Esophagus mucosa (tissue), 1 donor: Measurements from ENCODE around the gene TNFAIP1. TPM values are rescaled to one million over a fixed set of nuclear protein-coding genes. Genes with fewer than 3 reads are reported as not detected.
A peak's percentile ranks its signal among the peaks of the same experiment; 100 is the strongest.

Experiments used
- ATAC-seq: fragments of 200-7000 bp; cut with Tn5 transposase; one replicate; pipeline ENCODE4 v1.9.1; 2020
- total RNA-seq: library from RNA; stranded (reverse); gene quantifications from one replicate; pipeline ENCODE4 v1.2.4, GENCODE V29; 2023
- donor health status: DM: yes; HTN: yes; CAD: no.

Gene TNFAIP1
- total RNA-seq, 1 donor from 2014 or later, result 55.8 TPM

DNA sequence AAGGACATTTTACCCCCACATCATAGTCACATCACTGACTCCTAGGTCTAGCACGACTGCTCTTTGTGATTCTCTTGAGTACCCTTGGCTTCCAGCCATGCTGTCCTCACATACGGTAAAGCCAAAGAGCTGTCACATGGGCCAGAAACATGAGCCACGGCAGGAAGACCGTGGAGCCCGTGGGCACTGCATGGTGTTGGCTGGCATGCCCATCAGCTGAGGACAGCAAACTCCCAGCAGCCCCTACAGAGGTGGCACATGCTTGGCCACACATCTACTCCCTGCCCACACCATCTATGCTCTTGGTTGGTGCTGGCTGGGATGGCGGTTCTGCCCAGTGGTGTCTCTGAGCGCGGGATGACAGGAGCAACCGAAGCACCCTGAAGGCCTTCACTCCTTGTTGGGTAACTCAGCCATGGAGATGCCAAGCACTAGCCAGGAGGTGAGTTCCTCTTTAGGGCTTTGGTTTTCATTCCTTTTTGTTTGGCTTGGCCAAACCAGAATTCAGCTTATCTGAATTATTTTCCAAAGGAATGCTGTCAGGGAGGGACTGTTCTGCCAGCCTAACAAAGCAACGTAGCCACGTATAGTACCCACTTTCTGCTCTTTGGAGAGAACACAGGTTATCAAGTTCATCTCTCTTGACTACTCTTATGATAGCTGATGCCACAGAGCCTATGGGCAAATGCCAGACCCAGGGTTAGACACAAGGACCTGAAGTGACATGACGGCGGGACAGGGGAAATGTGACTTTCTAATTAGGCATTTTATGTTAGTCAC, 10.0 kb downstream of the TNFAIP1 start:
- ATAC-seq, result no peak

DNA sequence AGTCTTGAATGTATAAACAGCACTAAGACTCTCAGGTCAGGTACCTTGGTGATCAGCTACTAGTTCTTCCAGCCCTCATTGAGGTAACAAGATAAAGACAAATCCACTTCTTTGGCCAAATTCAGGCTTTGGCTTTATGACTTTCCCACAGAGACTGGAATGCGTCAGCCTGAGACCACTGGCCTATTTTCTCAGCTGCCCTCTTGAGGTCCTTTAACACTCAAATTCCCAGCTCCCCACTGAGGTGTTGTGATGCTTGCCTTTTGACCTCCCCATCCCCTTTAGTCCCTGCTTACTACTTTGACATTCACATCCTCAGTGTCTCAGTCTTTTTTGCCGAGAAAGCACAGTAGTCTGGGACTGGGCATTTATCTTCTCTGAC, 10.6 kb downstream of the TNFAIP1 start:
- ATAC-seq, result no peak

DNA sequence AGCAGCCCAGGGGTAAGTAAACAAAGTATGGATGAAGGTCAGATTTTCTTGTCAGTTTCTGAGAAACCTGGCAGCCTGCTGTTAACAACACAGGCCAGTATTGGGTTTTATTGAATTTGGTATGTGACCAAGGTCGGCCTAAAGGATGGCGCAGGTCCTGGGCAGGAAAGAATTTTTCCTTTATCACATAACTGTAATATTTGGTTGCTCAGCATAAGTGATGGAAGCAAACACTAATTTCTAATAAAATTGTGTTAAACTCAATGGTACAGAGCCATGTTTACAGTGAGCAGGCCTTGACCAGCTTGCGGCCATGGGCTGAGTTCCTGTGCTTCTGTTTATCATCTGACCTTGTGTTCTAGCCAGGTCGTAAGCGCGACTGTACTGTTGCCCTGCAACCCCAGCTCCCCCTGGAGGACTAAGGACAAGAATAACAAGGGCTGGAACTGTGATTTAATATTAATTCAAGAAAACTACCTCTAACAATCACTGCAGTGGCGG, 11.2 kb downstream of the TNFAIP1 start:
- ATAC-seq, result no peak

DNA sequence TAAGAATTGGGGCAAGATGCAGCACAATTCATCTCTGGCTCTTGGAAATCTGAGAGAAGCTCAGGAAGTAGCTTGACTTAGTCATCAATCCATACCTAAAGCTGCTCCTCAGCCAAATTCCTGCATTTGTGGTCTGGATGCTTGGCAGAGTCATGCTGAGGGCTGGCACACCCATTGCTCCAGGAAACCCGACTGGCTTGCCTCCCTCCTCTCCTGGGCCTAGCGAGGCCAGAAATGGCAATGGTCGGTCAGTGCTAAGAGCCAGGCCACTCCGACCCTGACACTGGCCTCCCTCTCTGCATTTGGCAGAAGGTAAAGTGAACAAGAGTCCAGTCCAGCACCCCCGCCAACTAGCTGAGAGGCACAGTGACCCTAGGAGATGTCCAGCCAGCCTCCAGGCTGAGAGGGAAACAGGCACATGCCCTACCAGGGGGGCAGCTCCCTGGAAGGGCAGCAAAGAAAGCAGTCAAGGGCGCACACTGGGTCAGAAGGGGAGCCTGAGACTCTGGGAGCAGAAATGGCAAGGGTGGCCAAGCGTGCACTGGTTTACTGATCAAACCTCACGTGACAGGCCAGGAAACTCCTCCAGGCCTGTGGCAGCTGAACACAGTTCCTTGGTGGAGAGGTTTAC, 11.8 kb downstream of the TNFAIP1 start:
- ATAC-seq, result peak; percentile 56

DNA sequence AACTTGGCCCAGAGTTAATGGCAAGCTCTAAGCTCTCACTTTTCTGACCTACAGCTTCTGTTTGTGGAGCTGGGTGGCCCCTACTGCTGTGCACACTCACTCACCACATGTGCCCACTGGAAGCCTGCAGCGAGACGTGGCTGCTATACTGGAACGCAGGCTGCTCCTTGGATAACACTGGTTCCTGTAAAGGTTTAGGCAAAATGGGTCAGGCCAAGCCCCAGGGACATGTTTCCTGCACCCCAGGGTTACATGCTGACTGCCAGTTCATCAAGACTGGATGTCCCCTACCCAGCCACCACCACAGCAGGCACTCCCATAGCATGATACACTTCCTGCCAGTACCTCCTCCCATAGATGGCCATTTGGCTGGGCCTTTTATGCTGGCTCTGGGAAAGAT, 13.4 kb downstream of the TNFAIP1 start:
- no peak for ATAC-seq

DNA sequence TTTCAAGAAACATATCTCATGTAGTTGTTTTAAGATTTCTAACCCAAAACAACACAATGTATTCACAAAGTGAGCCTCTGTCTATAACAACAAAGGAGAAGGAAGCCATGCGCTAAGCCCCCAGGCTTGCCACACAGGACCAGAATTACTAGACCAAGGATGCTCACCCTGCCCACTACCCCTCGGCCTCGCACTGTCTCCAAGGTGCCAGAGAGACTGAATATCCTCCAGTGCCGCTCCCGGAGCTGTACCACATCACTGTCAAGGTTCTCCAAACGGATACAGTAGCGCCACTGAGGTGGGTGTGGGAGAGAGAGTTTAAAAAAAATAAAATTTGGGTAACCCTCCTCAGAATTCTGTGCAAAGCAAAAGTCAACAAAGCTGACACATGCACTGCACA, 14.7 kb downstream of the TNFAIP1 start:
- ATAC-seq, result no peak

DNA sequence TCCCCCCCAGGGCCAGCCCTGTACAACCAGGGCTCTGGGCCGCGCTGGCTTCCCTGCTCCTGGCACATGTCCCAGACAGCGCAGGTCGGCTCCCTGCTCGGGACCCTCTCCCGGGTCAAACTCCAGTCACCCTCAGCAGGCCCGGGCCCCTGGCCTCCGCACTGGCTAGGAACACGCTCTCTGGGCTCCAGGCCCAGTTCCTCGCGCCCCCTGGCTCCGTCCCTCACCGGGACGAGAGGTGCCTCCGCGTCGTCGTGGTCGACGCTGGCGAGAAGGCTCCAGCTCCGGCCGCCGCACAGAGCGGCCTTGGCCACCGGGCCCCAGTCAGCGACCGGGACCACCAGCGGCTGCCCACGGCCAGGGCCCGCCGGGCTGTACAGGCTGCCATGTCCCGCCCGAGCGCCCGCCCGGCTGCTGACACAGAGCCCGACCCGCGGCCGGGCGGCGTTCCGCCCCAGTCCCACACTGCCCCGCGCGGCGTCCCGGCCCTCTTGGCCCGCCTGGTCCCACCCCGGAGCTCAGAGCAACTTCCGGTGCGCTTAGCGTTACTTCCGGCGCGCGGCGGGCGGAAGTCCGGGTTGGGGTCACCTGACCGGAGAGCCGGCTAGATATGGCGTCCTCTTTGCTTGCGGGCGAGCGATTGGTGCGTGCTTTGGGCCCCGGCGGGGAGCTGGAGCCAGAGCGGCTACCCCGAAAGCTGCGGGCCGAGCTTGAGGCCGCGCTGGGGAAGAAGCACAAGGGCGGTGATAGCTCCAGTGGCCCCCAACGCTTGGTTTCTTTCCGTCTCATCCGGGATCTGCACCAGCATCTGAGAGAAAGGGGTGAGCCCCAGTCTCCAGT, 21.7 kb downstream of the TNFAIP1 start, which contains the start of gene POLDIP2:
TSS of gene POLDIP2 (minus strand) at position 467 of the 840 bp plus-strand sequence. CDS start at position 388, 79 bp downstream.
- peak; percentile 99 for ATAC-seq

DNA sequence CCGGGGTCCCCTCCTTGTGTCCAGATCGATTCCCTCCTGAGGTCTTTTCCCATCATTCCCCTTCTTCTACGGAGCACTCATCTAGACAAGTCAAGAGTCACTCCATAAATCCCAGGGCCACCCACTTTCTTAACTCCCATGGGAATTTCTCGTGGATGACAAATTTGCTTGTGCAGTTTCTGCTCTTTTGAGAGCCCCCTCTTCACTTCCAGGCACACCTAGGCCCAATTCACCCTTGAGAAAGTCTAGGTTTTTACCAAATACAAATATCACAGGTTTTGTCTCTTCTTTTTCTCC, 22.3 kb downstream of the TNFAIP1 start:
- ATAC-seq, result no peak

DNA sequence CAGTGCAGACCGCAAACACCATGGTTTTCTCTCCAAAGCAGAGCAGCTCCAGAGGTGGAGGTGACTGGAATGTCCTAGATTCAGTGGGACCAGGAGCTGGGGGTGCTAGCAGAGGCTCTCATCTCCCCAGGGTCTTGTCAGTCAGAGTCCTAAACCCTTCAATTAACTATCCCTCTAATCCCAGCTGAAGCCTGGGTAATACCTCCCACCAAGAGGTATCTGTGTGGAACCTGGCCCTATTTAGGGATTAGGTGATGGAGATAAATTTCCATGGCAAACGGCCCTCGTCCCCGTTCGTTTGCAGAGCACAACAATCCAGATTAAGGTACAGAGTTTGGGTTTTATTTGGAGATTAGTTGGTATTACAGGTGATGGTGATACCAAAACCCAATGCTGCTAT, 27.6 kb downstream of the TNFAIP1 start:
- no peak for ATAC-seq

DNA sequence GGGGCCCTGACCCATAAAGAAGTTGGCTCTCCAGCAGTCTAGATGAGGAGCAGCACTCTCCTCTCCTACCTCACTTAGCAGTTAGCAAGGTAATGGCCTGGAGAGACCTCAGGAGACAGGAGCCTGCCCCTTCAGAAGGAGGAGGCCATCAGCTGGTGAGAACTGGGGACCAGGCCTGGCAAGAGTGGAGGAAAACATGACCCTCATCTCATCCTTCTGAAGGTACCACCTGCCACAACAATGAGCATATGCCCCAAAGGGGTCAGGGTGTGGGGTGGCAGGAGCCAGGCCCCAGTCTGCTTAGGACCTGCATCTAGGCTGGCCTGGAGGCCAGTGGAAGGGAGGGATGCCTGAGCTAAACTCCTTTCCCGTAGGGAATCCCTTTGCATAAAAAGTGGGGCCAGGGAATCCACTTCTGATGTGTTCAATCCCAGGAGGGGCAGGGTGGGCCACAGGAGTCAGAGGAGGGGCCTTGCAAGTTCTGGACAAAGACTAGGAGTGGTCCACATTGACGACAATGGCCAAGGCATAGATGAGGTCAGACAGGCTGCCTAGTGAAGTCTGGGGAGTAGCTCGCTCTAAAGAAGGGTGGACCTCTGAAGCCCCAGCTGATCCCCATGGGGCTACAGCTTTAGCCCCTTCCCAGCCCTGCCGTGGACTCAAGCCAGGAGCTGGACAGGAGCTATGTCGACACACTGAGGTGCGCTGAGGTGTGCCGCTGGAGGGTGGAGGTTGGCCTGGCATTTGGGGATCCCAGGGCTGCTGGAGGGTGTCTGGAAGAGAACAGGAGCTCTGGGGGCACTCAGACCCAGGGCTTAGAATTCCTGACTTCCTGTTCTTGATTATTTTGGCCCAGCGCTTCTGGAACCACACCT, 28.5 kb downstream of the TNFAIP1 start:
- no peak for ATAC-seq

DNA sequence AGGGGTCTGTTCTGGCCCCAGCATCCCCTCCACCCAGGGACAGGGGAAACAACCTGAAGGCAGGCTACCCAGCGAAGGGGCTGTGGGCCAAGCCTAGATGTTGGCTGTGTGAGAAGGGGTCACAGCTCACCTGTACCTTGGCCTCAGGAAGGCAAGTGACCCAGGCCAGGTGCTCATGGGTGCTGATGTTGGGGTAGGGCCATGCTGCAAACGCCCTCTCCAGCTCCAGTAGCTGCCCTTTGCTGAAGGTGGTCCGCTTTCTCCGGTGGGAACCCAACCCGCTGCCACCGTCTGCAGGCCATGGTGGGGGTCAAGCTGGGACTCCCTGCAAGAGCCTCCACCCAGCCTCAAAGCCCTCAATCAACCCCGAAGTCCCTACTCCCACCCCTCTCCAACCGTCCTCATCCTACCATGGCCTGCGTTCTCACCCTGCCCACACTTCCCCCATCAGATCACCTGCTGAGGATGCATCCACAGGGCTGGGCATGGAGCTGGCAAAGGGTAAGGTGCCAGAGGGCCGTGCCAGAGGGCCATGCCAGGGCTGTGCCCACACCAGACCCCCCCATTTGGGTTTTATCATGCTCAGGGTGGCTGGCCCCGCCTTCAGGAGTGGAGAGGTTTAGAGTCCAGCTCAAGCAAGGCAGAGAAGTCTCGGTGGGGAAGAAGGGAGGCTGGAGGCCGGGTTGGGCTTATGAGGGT, 29.3 kb downstream of the TNFAIP1 start, which contains the start of gene SEBOX:
TSS of gene SEBOX (minus strand) at position 535 of the 699 bp plus-strand sequence. CDS start at position 487, 48 bp downstream.
- ATAC-seq, result no peak

DNA sequence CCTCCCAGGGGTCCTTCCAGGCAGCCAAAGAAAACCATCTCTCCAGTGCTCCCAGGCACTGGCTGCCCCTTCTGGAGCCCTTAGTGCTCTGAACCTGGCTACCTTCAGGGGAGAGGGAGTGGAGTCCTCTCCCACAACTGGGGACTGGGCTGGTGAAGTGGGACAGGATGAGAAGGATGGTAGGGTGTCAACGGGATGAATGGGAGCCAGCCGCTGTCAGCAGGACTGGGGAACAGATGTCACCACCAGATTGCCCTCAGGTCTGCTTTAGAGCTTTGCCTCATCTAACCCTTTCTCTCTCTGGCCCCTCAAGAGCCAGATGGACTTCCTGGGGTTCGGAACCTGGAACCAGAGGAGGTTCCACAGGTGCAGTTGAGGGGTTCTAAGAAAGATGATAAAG, 29.9 kb downstream of the TNFAIP1 start:
- ATAC-seq, result no peak

DNA sequence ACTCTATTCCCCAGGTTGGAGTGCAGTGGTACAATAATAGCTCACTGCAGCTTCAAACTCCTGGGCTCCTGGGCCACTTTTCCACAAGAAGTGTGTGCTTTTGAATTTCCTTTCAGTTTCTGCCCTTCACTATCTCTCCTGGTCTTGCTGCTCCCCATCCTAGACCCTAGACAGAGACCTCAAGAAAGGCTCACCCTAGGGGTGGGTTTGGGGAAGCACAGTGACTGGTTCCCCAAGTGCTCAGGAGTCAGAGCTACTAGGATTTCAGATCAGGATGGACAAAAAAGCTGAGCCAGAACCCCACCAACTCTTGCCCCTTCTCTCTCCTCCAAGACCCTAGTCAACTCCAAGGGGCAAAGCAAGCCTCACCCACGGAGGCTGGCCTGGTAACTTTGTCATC, 31.0 kb downstream of the TNFAIP1 start:
- no peak for ATAC-seq

DNA sequence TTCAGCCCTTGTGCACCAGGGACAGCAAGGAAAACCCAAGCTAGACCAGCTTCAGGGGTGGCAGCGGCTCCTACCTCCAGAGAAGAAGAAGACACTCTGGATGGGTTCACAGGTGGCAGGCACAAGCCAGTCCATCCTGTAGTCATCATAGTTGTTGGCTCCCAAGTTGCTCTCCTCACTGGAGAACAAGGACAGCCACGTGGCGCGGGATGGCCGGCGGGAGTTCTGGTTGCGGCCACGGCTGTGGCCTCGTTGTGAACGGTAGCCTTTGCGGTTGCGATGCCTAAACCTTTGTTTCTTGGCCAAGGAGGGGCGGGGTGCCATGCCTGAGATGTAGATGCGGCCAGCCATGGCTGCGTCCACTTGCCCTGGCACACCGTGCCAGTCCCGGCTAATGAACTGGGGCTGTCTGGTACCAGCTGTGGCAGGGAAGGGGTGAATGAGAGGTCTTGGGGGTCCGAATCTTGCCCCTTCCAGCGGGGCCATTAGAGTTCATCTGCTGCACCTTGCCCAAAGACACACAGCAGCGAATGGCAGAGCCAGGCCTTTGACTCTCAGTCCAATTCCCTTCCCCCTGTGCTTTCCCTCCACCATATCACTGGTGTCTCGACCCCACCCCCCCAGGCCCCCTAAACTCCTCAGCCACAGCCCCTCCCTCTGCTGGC, 32.2 kb downstream of the TNFAIP1 start:
- ATAC-seq, result no peak

DNA sequence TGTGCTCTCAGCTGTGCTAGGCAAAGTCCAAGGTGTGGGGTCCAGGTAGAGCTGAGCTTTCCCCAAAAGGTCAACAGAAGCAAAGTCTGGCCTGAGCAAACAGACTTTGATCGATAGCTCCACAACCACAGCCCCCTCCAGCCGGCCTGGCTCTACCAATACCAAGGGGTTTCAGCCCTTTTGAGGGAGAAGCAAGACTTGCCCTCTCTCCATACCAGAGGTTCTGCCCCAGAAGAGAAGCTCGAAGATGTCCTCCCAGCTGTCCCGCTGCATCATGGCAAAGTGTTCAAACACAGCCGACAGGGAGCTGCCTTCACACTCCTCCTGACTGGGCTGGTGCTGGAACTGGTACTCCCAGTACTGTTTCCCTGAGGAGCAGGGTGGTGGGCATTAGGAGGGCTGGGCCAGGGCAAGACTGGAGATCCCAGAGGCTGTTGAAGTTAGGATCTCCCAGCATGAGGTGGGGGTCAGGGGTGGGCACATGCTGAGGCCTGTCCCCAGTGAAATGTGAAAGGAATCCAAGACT, 32.8 kb downstream of the TNFAIP1 start:
- no peak for ATAC-seq

DNA sequence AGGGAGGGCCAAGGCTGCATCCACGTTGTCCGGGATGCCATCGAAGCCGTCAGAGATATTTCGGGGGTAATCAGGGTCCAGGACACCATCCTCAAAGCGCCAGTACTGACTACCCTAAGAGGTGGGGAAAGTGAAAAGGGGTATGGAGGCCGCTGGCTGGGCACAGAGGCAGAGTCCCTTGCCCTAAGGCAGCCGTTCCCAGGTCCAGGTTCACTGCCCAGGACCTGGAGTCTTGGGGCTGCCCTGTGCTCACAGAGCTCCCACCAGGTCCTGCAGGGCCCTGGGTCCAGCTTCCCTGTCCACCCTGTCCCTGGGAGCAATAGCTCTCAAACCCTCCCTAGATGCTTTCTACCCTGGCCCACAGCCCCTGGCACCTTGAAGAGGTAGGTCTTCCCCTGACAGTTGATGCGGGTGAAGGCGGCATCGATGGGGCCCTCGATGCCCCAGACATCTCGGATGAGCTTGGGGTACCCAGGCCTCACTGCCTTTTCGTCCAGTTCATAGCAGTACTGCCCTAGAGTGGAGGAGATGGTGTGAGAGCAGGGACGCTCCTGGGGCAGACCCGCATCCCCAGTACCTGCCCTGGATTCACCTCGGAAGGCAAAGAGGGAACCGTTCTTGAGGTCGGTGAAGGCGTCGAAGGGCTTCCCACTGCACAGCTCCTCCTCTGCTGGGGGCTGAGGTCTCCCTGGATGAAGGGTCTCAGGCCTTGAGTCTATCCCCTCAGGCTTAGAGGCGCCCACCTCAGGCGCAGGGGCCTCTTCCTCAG, 33.5 kb downstream of the TNFAIP1 start:
- ATAC-seq, result no peak

DNA sequence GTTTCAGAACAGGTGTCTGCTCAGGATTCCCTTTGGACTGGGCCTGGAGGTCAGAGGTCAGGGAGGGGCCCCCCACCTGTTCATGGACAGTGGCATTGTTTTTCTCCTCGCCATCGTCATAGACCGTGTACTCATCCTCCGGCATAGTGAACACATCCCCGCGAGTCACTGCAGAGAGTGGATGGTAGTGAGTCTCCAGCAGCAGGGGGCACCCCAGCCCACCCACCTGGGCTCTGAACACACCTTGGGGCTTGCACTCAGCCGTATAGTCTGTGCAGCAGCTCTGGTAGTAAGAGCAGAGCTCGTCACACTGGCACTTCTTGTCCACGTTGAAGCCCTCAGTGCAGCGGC, 34.1 kb downstream of the TNFAIP1 start:
- no peak for ATAC-seq

DNA sequence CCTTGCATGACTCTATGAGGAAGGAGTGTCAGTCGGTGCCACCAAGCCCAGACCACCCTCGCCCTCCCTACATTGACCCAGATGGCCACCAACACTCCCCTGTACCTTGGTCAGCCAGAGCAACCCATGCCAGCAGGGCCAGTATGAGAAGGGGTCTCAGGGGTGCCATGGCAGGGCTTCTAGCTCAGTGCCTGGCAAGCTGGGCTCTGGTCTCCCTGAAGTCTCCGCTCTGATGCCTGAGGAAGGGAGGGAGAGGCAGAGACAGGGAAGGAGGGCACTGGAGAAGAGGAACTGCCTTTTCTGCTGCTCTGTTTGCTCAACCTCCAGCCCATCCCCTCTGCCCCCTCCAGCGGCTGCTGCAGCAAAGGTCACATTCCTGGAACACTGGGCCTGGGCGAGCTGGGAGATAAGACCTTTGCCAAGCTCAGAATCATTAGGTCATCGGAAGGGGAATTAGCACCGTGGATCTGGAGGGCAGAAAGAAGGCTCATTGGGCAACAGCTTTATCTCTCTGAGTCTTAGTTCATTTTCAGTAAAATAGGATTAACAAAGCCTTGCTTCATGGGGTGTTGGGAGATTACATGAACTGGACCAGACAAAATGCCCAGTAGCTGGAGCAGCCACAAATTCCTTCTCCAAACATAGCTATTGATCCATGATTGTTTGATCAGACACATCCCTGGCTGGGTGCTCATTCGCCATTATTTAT, 34.6 kb downstream of the TNFAIP1 start, which contains the start of gene VTN:
TSS of gene VTN (minus strand) at position 273 of the 709 bp plus-strand sequence. CDS start at position 169, 104 bp downstream.
- no peak for ATAC-seq

DNA sequence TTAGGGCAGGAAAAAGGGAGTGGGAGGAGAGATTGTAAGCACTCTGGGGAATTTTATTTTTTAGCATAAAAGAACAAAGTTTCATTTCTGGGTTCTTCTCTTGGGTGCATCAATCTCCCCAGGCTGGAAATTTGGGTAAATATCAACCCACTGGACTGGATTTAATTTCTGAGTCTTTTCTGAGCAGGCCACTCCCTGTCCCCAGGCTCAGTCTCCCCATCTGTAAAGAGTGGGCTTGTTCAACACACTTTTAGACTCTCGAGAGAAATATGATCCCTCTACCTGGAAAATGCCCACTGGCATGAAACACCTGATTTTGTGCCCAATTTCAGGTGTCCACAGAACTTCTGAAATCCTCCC, 35.2 kb downstream of the TNFAIP1 start:
- no peak for ATAC-seq
